Upper lobe of left lung (tissue), 4 donors: ENCODE measurements around the gene MAP1B.

Experiments
- POLR2A ChIP-seq, 4 donors: fragments of 450-650 bp; IDR thresholded peaks; one replicate each; pipeline ENCODE4 v1.5.1; 2016 to 2017; ENCODE audit warnings: antibody characterized with exemption in 4 of 4, mild to moderate bottlenecking in 2 of 4
- POLR2AphosphoS5 ChIP-seq, 2 donors: sonication (generic); formaldehyde crosslinking; IDR thresholded peaks; one replicate each; pipeline ENCODE4 v1.5.1; 2017; ENCODE audit warnings: antibody characterized with exemption in 2 of 2
- TF ChIP-seq, protein P1 (sequence below), 6 experiments: fragments of 450-650 bp in 4 of 6; fragments of 200-600 bp in 2 of 6; sonication (generic) in 2 of 6; IDR thresholded peaks; one replicate each; pipeline ENCODE4 v1.5.1; 2016 to 2019; ENCODE audit warnings: antibody characterized with exemption in 6 of 6

DNA sequence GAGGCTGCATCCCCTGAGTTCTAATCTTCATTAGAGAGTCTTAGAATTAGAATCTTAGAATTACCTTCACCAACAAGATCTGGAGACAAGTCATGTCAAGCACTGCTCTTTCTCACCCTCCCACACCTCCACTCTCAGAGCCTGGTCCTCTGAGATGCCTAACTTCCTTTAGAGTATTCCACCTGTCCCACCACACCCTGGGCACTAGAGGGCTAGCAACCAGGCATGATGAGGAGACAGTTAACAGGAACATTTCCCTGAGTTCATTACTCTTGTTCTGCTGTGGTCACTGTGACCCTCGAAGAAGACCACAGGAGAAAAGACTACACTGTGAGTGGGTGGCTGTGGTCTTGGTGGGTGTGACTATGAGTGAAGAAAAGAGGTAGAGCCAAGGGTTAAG, 25.2 kb upstream of the MAP1B start:
- TF ChIP-seq, protein P1, sequence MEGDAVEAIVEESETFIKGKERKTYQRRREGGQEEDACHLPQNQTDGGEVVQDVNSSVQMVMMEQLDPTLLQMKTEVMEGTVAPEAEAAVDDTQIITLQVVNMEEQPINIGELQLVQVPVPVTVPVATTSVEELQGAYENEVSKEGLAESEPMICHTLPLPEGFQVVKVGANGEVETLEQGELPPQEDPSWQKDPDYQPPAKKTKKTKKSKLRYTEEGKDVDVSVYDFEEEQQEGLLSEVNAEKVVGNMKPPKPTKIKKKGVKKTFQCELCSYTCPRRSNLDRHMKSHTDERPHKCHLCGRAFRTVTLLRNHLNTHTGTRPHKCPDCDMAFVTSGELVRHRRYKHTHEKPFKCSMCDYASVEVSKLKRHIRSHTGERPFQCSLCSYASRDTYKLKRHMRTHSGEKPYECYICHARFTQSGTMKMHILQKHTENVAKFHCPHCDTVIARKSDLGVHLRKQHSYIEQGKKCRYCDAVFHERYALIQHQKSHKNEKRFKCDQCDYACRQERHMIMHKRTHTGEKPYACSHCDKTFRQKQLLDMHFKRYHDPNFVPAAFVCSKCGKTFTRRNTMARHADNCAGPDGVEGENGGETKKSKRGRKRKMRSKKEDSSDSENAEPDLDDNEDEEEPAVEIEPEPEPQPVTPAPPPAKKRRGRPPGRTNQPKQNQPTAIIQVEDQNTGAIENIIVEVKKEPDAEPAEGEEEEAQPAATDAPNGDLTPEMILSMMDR (IDR thresholded peaks at IDR 0.05): no peak
- TF ChIP-seq POLR2A (IDR thresholded peaks at IDR 0.05) (no peak), POLR2AphosphoS5 (IDR thresholded peaks at IDR 0.05) (no peak)
